ENCODE results near the gene ACVR2A. TPM values are rescaled to one million over a fixed set of nuclear protein-coding genes. Genes with fewer than 3 reads are reported as not detected.

Gene ACVR2A
- polyA plus RNA-seq, 1 of the 3 experiments (the other 2 are of a cell fraction): 1.6 TPM

GRCh38 chr2:147879846-147880245 lies 35.0 kb downstream of the ACVR2A start:
- H3K9ac ChIP-seq: no peak overlapping the region
- H3K79me2 ChIP-seq (ENCODE audit: insufficient read depth): peaks cover 23% of the 10 kb centered on the region
- no peaks in the 10 kb centered on the region for H3F3A ChIP-seq (replicated peaks; ENCODE audit: insufficient read depth)
- POLR2A ChIA-PET: no interaction called here
- H2AFZ ChIP-seq (ENCODE audit: low read depth): no peak overlapping the region
- no peaks in the 10 kb centered on the region; a peak in 2 of 4 replicates for H3K4me1 ChIP-seq (ENCODE audit: control insufficient read depth in 1 of 2, insufficient read depth in 2 of 2, low read depth in 1 of 2, low read length in 1 of 2)
- TF ChIP-seq SIN3A (IDR thresholded peaks at IDR 0.05; ENCODE audit: borderline replicate concordance, low read depth, low read length): no peak
- TF ChIP-seq YY1 (IDR thresholded peaks at IDR 0.05; ENCODE audit: low read depth): no peak
- no peak for TF ChIP-seq CTCF (IDR thresholded peaks at IDR 0.05)
- no peak for TF ChIP-seq MAX (IDR thresholded peaks at IDR 0.05; ENCODE audit: low read depth)
- no peak for TF ChIP-seq TEAD4 (IDR thresholded peaks at IDR 0.05; ENCODE audit: borderline replicate concordance, insufficient read depth)
- no peak for TF ChIP-seq USF2 (IDR thresholded peaks at IDR 0.05; ENCODE audit: borderline replicate concordance, low read depth, low read length)
- no peak for TF ChIP-seq RAD21 (IDR thresholded peaks at IDR 0.05; ENCODE audit: low read length)
- TF ChIP-seq TCF12 (IDR thresholded peaks at IDR 0.05): no peak
- no peak for TF ChIP-seq PBX3 (IDR thresholded peaks at IDR 0.05)
- TF ChIP-seq IRF3 (IDR thresholded peaks at IDR 0.05; ENCODE audit: low read depth, low read length): no peak
- TF ChIP-seq EP300 (IDR thresholded peaks at IDR 0.05; ENCODE audit: borderline replicate concordance in 1 of 2, low read depth in 1 of 2, low read length in 1 of 2): no peak
- TF ChIP-seq GATA2 (CRISPR knock-in tag; IDR thresholded peaks at IDR 0.05): no peak
- TF ChIP-seq USF1 (IDR thresholded peaks at IDR 0.05; ENCODE audit: borderline replicate concordance, low read depth): no peak
- TF ChIP-seq GABPA (IDR thresholded peaks at IDR 0.05; ENCODE audit: low read depth): no peak
- H3K9me3 ChIP-seq: no peaks in the 10 kb centered on the region
- CTCF ChIA-PET: interaction anchor here (1.0 kb wide), 1 partner anchor 26 kb away, joined by 3 read pairs; no protein-coding TSS in a partner anchor
- H3K4me2 ChIP-seq: no peak overlapping the region
- H3K4me3 ChIP-seq (ENCODE audit: low read depth in 2 of 2, low read length in 1 of 2): no peak overlapping the region
- H3K27ac ChIP-seq (ENCODE audit: low read depth in 2 of 2, low read length in 1 of 2): no peak overlapping the region
- DNase-seq: no peak
- peaks cover 4% of the 10 kb centered on the region; the same call in 1 of the 2 replicates for H4K20me1 ChIP-seq (ENCODE audit: insufficient read depth)
- no peaks in the 10 kb centered on the region for H3K36me3 ChIP-seq (replicated peaks in 1 of 2; ENCODE audit: control insufficient read depth in 1 of 2, insufficient read depth in 2 of 2, low read length in 1 of 2)
- no peaks in the 10 kb centered on the region for H3K9me2 ChIP-seq
- H3K27me3 ChIP-seq (ENCODE audit: insufficient read depth): no peaks in the 10 kb centered on the region

All from SK-N-SH (cell line).